ENCODE measurements around the gene APC2. TPM values are rescaled to one million over a fixed set of nuclear protein-coding genes. Genes with fewer than 3 reads are reported as not detected.
A peak's percentile ranks its signal among the peaks of the same experiment; 100 is the strongest.

Gene APC2
- total RNA-seq, 2 experiments from 2014 or later: 0.07 to 0.15 TPM

GRCh38 chr19:1482361-1483130 is 32.6 kb downstream of the APC2 start:
- no peak overlapping the region for H3K27ac Mint-ChIP-seq
- H3K36me3 Mint-ChIP-seq: peaks cover 2% of the 10 kb centered on the region
- H3K4me3 Mint-ChIP-seq: no peak overlapping the region
- ChIA-PET CTCF (no interaction called here), POLR2A (no interaction called here)
- H3K27me3 Mint-ChIP-seq: no peaks in the 10 kb centered on the region
- H3K4me1 Mint-ChIP-seq (ENCODE audit: low read depth): peaks cover 4% of the 10 kb centered on the region
- no peak for DNase-seq
- intact Hi-C loops (cut with micrococcal nuclease): no loop called here
- H3K9me3 Mint-ChIP-seq: no peaks in the 10 kb centered on the region

- CTCF ChIA-PET: no interaction called here
- Mint-ChIP-seq H3K27me3 (no peaks in the 10 kb centered on the region), H3K36me3 (peaks cover 2% of the 10 kb centered on the region), H3K27ac (no peak overlapping the region), H3K4me3 (no peak overlapping the region), H3K9me3 (no peaks in the 10 kb centered on the region), H3K4me1 (ENCODE audit: low read depth) (peaks cover 4% of the 10 kb centered on the region)
- intact Hi-C loops (cut with micrococcal nuclease): no loop called here
- POLR2A ChIA-PET: no interaction called here
- no peak for DNase-seq
These were observed 33.4 kb downstream of the APC2 start for GRCh38 chr19:1483131-1483978.

GRCh38 chr19:1483979-1484428 is 34.1 kb downstream of the APC2 start:
- peaks cover 3% of the 10 kb centered on the region for H3K4me1 Mint-ChIP-seq (ENCODE audit: low read depth)
- H3K9me3 Mint-ChIP-seq: no peaks in the 10 kb centered on the region
- peaks cover under 1% of the 10 kb centered on the region for H3K36me3 Mint-ChIP-seq
- CTCF ChIA-PET: no interaction called here
- H3K27me3 Mint-ChIP-seq: no peaks in the 10 kb centered on the region
- H3K4me3 Mint-ChIP-seq: no peak overlapping the region
- H3K27ac Mint-ChIP-seq: no peak overlapping the region
- POLR2A ChIA-PET: no interaction called here
- no peak for DNase-seq
- intact Hi-C loops (cut with micrococcal nuclease): no loop called here

- CTCF ChIA-PET: no interaction called here
These were observed 37.0 kb downstream of the APC2 start for GRCh38 chr19:1486720-1487575.

GRCh38 chr19:1487576-1488281 is 37.8 kb downstream of the APC2 start:
- ChIA-PET POLR2A (no interaction called here), CTCF (no interaction called here)
- no peaks in the 10 kb centered on the region for H3K9me3 Mint-ChIP-seq
- intact Hi-C loops (cut with micrococcal nuclease): no loop called here
- H3K27me3 Mint-ChIP-seq: peaks cover 2% of the 10 kb centered on the region
- H3K4me1 Mint-ChIP-seq (ENCODE audit: low read depth): peaks cover 13% of the 10 kb centered on the region
- H3K4me3 Mint-ChIP-seq: no peak overlapping the region
- H3K27ac Mint-ChIP-seq: no peak overlapping the region
- no peak for DNase-seq
- H3K36me3 Mint-ChIP-seq: no peaks in the 10 kb centered on the region

More at GRCh38 chr19:1486720-1487575, 37.0 kb downstream of the APC2 start:
- no peaks in the 10 kb centered on the region for H3K36me3 Mint-ChIP-seq
- intact Hi-C loops (cut with micrococcal nuclease): no loop called here
- no peak overlapping the region for H3K4me3 Mint-ChIP-seq
- peaks cover 11% of the 10 kb centered on the region for H3K4me1 Mint-ChIP-seq (ENCODE audit: low read depth)
- POLR2A ChIA-PET: no interaction called here
- no peaks in the 10 kb centered on the region for H3K9me3 Mint-ChIP-seq
- H3K27me3 Mint-ChIP-seq: peaks cover 2% of the 10 kb centered on the region
- H3K27ac Mint-ChIP-seq: no peak overlapping the region
- DNase-seq: no peak

DNA sequence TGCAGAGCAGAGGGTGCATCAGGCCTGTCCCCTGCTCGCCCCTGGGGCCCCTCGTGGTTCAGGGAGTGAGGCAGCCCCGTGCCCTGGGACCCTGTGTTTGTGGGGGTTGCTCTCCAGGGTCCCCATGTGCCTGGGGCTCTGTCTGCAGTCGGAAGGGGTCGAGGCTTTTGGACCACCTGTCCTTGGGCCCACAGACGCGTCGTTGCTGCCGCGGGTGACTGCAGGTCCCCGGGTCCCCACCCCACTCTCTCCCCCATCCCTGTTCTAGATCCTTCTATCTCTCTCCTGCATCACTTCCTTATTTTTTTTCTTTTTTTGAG is 38.3 kb downstream of the APC2 start:
- Mint-ChIP-seq H3K9me3 (no peaks in the 10 kb centered on the region), H3K27me3 (peaks cover 2% of the 10 kb centered on the region), H3K4me3 (no peak overlapping the region), H3K27ac (no peak overlapping the region), H3K4me1 (ENCODE audit: low read depth) (peaks cover 13% of the 10 kb centered on the region), H3K36me3 (no peaks in the 10 kb centered on the region)
- ChIA-PET CTCF (no interaction called here), POLR2A (no interaction called here)
- intact Hi-C loops (cut with micrococcal nuclease): no loop called here
- DNase-seq: no peak

DNA sequence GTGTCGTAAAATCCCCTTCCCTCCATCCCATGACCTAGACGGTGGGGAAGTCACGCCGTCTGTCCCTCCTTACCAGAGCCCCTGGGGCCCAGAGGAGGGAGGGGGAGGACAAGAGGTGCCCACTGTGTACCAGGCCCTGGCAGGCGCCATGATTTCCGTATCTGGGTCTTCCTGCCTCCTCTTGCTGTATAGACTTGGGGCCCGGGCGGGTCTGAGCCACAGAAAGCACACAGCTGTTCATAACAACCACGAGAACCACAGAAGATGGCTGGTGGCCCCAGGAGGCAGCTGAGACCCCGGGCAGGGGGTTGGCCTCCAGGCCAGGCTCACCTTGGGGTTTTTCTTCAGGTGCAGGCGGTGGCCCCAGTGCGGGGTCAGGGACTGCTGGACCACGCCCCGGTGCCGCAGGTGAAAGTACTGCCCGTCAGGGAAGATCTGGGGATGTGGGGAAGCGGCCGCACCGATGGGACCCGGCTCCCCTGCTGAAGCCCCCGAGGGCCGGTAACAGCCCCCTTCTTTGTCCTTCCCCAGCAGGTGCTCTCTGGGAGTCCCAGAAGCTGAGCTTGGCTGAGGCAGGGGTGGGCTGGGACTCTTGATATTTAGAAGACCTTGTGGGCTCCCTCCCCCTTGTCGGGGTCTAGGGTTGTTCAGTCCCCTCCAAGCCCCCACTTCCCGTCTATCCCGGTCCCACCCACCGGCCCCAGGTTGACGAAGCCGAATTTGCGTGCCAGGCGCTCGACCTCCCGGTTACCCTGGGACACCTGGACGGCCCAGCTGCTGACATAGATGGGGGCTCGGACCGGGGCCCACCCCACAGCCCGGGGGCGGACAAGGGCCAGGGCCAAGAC is 39.8 kb downstream of the APC2 start:
- no peaks in the 10 kb centered on the region for H3K36me3 Mint-ChIP-seq
- no peaks in the 10 kb centered on the region for H3K9me3 Mint-ChIP-seq
- H3K4me1 Mint-ChIP-seq (ENCODE audit: low read depth): peaks cover 13% of the 10 kb centered on the region
- ChIA-PET POLR2A (no interaction called here), CTCF (no interaction called here)
- DNase-seq: no peak
- no peak overlapping the region for H3K27ac Mint-ChIP-seq
- H3K4me3 Mint-ChIP-seq: peak overlapping the region; percentile 26
- H3K27me3 Mint-ChIP-seq: peaks cover 2% of the 10 kb centered on the region
- intact Hi-C loops (cut with micrococcal nuclease): loop anchor here (1.0 to 5.0 kb wide), 3 partner anchors 10 to 32 kb away; partner anchors contain the start of gene C19orf25

DNA sequence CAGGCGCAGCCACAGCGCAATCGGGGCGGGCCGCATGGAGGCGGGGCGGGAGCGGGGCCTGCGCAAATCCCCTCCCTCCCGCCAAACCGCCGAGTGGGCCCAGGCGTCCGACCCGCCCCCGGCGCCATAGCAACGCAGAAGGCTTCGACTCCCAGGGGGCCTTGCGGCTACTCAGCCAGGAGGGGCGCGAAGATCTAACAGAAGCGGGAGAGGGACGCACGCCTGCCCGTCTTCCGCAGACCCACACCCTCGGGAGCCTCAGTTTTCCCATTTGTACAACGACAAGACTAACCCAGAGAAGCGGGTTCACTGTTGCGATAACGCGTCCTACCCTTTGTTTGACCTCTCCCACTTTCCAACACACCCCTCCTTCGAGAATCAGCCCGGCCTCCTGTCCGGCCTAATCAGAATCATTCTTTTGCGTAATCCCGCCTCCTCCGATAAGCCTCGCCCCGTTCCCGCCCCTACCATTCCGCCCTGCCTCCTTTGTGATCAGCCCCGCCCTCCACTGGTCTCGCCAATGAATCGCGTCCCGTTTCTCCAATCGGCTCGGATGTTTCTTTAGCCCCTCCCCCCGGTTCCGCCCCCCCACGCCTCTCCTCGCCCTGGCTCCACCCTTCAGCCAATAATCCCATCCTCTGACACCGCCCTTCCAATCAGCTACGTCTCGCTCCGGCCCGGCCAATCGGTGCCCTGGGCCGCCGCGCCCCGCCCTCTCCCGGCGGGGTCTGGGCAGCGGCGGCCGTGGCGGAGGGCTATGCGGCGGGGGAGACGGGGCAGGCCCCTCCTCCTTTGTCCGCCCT is 40.6 kb downstream of the APC2 start, which contains the start of gene PCSK4:
Gene PCSK4, minus strand, starts transcription at position 40 of the 803 bp plus-strand sequence. Its CDS starts 4 bp downstream, at position 36.
- intact Hi-C loops (cut with micrococcal nuclease): loop anchor here (1.0 to 5.0 kb wide), 3 partner anchors 11 to 33 kb away; partner anchors contain the start of gene C19orf25
- DNase-seq: peak; percentile 99
- H3K27me3 Mint-ChIP-seq: peaks cover 2% of the 10 kb centered on the region
- H3K9me3 Mint-ChIP-seq: no peaks in the 10 kb centered on the region
- H3K27ac Mint-ChIP-seq: peak within 1 kb of the TSS; percentile 52
- H3K36me3 Mint-ChIP-seq: no peaks in the 10 kb centered on the region
- peaks cover 13% of the 10 kb centered on the region for H3K4me1 Mint-ChIP-seq (ENCODE audit: low read depth)
- ChIA-PET POLR2A (no interaction called here), CTCF (interaction anchor here (0.6 to 1.6 kb wide), 4 partner anchors 12 to 81 kb away, joined by 3 to 14 read pairs (median 3); no protein-coding TSS in a partner anchor)
- H3K4me3 Mint-ChIP-seq: peak within 1 kb of the TSS; percentile 76

DNA sequence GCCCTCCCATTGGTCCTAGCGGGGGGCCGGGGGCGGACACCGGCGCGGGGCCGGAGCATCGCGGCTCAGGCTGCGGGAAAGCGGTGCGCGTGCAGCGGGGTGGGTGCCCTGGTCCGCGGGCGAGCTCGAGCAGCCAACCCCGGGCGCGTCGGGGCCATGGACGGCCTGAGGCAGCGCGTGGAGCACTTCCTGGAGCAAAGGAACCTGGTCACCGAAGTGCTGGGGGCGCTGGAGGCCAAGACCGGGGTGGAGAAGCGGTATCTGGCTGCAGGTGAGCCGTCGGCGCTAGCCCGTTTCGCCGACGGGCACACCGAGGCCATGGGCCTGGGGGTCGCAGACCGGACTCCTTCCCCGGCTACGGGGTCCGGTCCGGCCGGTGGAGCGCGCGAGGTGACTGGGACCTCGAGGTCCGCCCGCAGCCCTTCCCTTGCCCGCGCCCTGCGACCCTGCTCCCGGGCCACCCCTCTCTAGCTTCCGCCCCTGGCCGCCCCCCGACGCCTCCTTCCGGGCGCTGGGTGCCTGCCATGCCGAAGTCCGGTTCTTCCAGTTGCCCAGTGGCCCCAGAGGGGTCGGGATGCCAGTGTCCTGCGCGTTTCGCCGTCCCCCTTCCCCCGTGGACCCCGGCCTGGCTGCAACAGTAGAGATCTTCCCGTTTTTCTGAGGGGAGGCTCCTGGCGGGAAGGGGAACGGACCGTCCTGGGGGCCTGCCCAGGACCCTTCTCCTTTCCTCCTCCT is 41.4 kb downstream of the APC2 start, which contains the start of gene REEP6:
Gene REEP6, plus strand, starts transcription at position 68 of the 735 bp plus-strand sequence. Its CDS starts 89 bp downstream, at position 157.
- CTCF ChIA-PET: interaction anchor here (0.7 to 1.6 kb wide), 3 partner anchors 11 to 65 kb away, joined by 3 to 14 read pairs (median 3); no protein-coding TSS in a partner anchor
- POLR2A ChIA-PET: no interaction called here
- intact Hi-C loops (cut with micrococcal nuclease): loop anchor here (2.0 to 5.0 kb wide), 2 partner anchors 16 to 34 kb away; no protein-coding TSS in a partner anchor
- no peaks in the 10 kb centered on the region for H3K36me3 Mint-ChIP-seq
- H3K4me1 Mint-ChIP-seq (ENCODE audit: low read depth): peaks cover 13% of the 10 kb centered on the region
- peaks cover 2% of the 10 kb centered on the region for H3K27me3 Mint-ChIP-seq
- H3K9me3 Mint-ChIP-seq: no peaks in the 10 kb centered on the region
- peak within 1 kb of the TSS; percentile 76 for H3K4me3 Mint-ChIP-seq
- H3K27ac Mint-ChIP-seq: peak within 1 kb of the TSS; percentile 52
- no peak for DNase-seq

DNA sequence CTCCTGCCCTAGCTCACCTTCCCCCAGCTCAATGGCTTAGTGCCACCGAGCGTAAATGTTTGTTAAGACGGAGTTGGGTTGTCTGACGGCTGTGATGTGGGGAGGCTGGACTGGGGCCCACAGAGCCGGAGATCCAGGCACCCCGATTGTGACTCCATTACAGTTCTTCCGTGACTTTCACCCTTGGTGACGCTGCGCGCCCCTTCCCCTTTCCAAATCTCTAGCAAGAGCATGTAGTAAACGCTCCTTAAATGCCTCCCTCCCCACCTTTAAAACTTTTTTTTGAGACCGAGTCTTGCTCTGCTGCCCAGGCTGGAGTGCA is 41.9 kb downstream of the APC2 start:
- H3K27me3 Mint-ChIP-seq: peaks cover 2% of the 10 kb centered on the region
- intact Hi-C loops (cut with micrococcal nuclease): loop anchor here (2.0 to 5.0 kb wide), 2 partner anchors 15 to 35 kb away; no protein-coding TSS in a partner anchor
- no peaks in the 10 kb centered on the region for H3K9me3 Mint-ChIP-seq
- peaks cover 13% of the 10 kb centered on the region for H3K4me1 Mint-ChIP-seq (ENCODE audit: low read depth)
- no peak overlapping the region for H3K27ac Mint-ChIP-seq
- ChIA-PET POLR2A (no interaction called here), CTCF (interaction anchor here (1.6 kb wide), 1 partner anchor 11 kb away, joined by 14 read pairs; no protein-coding TSS in a partner anchor)
- DNase-seq: no peak
- peak overlapping the region; percentile 55 for H3K4me3 Mint-ChIP-seq
- no peaks in the 10 kb centered on the region for H3K36me3 Mint-ChIP-seq
